ENCODE results near the gene FNIP1. TPM values are rescaled to one million over a fixed set of nuclear protein-coding genes. Genes with fewer than 3 reads are reported as not detected.

FNIP1 gene
- total and polyA plus RNA-seq, 2 donors (not counting 1 experiment from before 2014, with no cell fraction given): 10.3 to 52.8 TPM

DNA sequence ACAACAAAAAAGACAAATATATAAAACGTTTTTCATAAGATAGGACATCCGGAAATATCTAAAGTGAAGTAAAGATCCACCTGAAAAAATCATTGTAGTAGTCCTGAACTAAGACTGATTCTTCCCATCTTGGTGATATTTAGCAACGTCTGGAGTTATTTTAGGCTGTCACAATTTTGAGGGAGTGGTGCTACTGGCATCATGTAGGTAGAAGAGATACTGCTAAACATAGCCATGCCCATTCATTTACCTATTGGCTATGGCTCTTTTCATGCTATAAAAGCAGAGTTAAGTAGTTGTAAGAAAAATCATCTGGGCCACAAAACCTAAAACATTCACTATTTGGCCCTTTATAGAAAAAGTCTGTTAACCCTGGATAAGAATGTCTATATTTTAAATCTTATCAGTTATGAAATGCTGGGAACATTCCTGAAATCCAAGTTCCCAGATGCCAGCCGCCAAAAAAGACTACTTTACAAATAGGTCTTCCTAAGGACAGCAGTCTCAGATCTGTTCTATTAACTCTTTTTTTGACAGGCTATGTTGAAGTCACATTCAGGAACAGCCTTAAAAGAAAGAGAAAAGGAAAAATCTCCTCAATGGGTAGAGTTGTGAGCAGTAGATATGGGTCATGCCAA, 188.8 kb downstream of the FNIP1 start:
- no peaks in the 10 kb centered on the region for H3K27me3 Mint-ChIP-seq
- Histone ChIP-seq H2AFZ (ENCODE audit: insufficient read depth, low read depth, low read length, poor library complexity, severe bottlenecking) (no peak overlapping the region), H3K79me2 (ENCODE audit: control insufficient read depth, insufficient read depth, low read length) (peaks cover 86% of the 10 kb centered on the region), H3K4me3 (ENCODE audit: control extremely low read depth in 1 of 5, extremely low read depth in 1 of 5, insufficient read depth in 1 of 5, low read depth in 2 of 5, low read length in 4 of 5) (no peak overlapping the region), H3K27ac (ENCODE audit: low read length in 2 of 2) (no peak overlapping the region), H3K9me3 (ENCODE audit: control extremely low read depth in 1 of 3, control insufficient read depth in 2 of 3, insufficient read depth in 1 of 3, low read length in 2 of 3) (no peaks in the 10 kb centered on the region), H3K9ac (ENCODE audit: low read length) (no peak overlapping the region), H3K4me2 (replicated peaks; ENCODE audit: low read depth, low read length, poor library complexity, severe bottlenecking) (no peak overlapping the region), H3K36me3 (replicated peaks in 1 of 2; ENCODE audit: control extremely low read depth in 1 of 2, control insufficient read depth in 1 of 2, extremely low read depth in 1 of 2, insufficient read depth in 2 of 2, low read length in 1 of 2) (peaks cover 5 to 11% of the 10 kb centered on the region in 2 experiments), H3K4me1 (ENCODE audit: control insufficient read depth in 2 of 2, insufficient read depth in 2 of 2, low read length in 2 of 2) (peaks cover 14 to 22% of the 10 kb centered on the region in 2 donors), H3K27me3 (replicated peaks in 1 of 4; ENCODE audit: control extremely low read depth in 1 of 4, control insufficient read depth in 3 of 4, insufficient read depth in 4 of 4, low read length in 3 of 4) (no peaks in the 10 kb centered on the region), H4K20me1 (ENCODE audit: control insufficient read depth, insufficient read depth, low read length, poor library complexity, severe bottlenecking) (peaks cover 60% of the 10 kb centered on the region)
- no peak for TF ChIP-seq EZH2 (IDR thresholded peaks at IDR 0.05; ENCODE audit: borderline replicate concordance, insufficient read depth, low read depth, low read length, poor library complexity, severe bottlenecking)
- TF ChIP-seq, protein P1, sequence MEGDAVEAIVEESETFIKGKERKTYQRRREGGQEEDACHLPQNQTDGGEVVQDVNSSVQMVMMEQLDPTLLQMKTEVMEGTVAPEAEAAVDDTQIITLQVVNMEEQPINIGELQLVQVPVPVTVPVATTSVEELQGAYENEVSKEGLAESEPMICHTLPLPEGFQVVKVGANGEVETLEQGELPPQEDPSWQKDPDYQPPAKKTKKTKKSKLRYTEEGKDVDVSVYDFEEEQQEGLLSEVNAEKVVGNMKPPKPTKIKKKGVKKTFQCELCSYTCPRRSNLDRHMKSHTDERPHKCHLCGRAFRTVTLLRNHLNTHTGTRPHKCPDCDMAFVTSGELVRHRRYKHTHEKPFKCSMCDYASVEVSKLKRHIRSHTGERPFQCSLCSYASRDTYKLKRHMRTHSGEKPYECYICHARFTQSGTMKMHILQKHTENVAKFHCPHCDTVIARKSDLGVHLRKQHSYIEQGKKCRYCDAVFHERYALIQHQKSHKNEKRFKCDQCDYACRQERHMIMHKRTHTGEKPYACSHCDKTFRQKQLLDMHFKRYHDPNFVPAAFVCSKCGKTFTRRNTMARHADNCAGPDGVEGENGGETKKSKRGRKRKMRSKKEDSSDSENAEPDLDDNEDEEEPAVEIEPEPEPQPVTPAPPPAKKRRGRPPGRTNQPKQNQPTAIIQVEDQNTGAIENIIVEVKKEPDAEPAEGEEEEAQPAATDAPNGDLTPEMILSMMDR (IDR thresholded peaks at IDR 0.05): no peak
- no peak overlapping the region for H3K4me3 Mint-ChIP-seq
- peaks cover 49% of the 10 kb centered on the region for H3K4me1 Mint-ChIP-seq
- POLR2A ChIA-PET: no interaction called here
- H3K27ac Mint-ChIP-seq: no peak overlapping the region
- no CpG with 5 or more reads among the region's 4 CpGs for WGBS (ENCODE audit: insufficient coverage)
- no peaks in the 10 kb centered on the region for H3K9me3 Mint-ChIP-seq (ENCODE audit: insufficient read depth)
- no peak for ATAC-seq (ENCODE audit: low read depth)
- DNase-seq: no peak
- CTCF ChIA-PET: no interaction called here
- intact Hi-C loops (cut with micrococcal nuclease): no loop called here

DNA sequence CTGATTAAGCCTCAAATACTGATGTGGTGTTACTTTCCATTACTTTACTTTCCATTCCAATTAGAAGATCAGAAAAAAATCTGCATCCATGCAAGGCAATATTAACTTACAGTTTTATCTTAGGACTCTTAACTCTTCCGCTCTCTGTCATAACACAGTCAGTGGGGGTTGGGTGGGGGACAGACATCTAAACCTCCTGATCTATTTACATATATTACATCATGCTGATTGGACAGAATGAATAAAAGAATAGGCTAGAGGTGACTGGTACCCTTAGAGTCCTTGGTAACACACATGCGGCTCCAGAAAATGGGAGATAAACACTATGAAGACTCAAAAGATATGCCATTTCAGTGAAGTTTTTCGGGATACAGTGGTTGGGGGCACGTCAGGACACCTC, 189.4 kb downstream of the FNIP1 start:
- Histone ChIP-seq H3K4me1 (ENCODE audit: control insufficient read depth in 2 of 2, insufficient read depth in 2 of 2, low read length in 2 of 2) (peaks cover 14 to 22% of the 10 kb centered on the region in 2 donors), H3K4me3 (ENCODE audit: control extremely low read depth in 1 of 5, extremely low read depth in 1 of 5, insufficient read depth in 1 of 5, low read depth in 2 of 5, low read length in 4 of 5) (no peak overlapping the region), H3K9ac (ENCODE audit: low read length) (no peak overlapping the region), H3K27ac (ENCODE audit: low read length in 2 of 2) (no peak overlapping the region), H2AFZ (ENCODE audit: insufficient read depth, low read depth, low read length, poor library complexity, severe bottlenecking) (no peak overlapping the region), H3K79me2 (ENCODE audit: control insufficient read depth, insufficient read depth, low read length) (peaks cover 84% of the 10 kb centered on the region), H3K27me3 (replicated peaks in 1 of 4; ENCODE audit: control extremely low read depth in 1 of 4, control insufficient read depth in 3 of 4, insufficient read depth in 4 of 4, low read length in 3 of 4) (no peaks in the 10 kb centered on the region), H3K4me2 (replicated peaks; ENCODE audit: low read depth, low read length, poor library complexity, severe bottlenecking) (no peak overlapping the region), H3K9me3 (ENCODE audit: control extremely low read depth in 1 of 3, control insufficient read depth in 2 of 3, insufficient read depth in 1 of 3, low read length in 2 of 3) (no peaks in the 10 kb centered on the region), H4K20me1 (ENCODE audit: control insufficient read depth, insufficient read depth, low read length, poor library complexity, severe bottlenecking) (peaks cover 54% of the 10 kb centered on the region), H3K36me3 (replicated peaks in 1 of 2; ENCODE audit: control extremely low read depth in 1 of 2, control insufficient read depth in 1 of 2, extremely low read depth in 1 of 2, insufficient read depth in 2 of 2, low read length in 1 of 2) (peaks cover 5 to 16% of the 10 kb centered on the region in 2 experiments)
- WGBS (ENCODE audit: insufficient coverage): 100% methylated on average over 1 of the region's 4 CpGs
- ATAC-seq (ENCODE audit: low read depth) (no peak), DNase-seq (no peak)
- no peaks in the 10 kb centered on the region for H3K9me3 Mint-ChIP-seq (ENCODE audit: insufficient read depth)
- no peaks in the 10 kb centered on the region for H3K27me3 Mint-ChIP-seq
- TF ChIP-seq, protein P1 (IDR thresholded peaks at IDR 0.05): no peak
- TF ChIP-seq EZH2 (IDR thresholded peaks at IDR 0.05; ENCODE audit: borderline replicate concordance, insufficient read depth, low read depth, low read length, poor library complexity, severe bottlenecking): no peak
- H3K27ac Mint-ChIP-seq: no peak overlapping the region
- intact Hi-C loops (cut with micrococcal nuclease): no loop called here
- POLR2A ChIA-PET: no interaction called here
- peaks cover 47% of the 10 kb centered on the region for H3K4me1 Mint-ChIP-seq
- no peak overlapping the region for H3K4me3 Mint-ChIP-seq
- CTCF ChIA-PET: no interaction called here
